Ascending aorta (tissue), 2 donors: ENCODE data around the gene KRTAP12-3. TPM values are rescaled to one million over a fixed set of nuclear protein-coding genes. Genes with fewer than 3 reads are reported as not detected.
"Not testable (repeated sequence)": the region's sequence is repeated elsewhere in the genome, so short reads cannot be mapped to it uniquely, and the experiment has no call there.

ENCODE experiments used
- DNase-seq, 2 donors: peaks; one replicate each; pipeline ENCODE4 v3.0.0-alpha.2; 2019; ENCODE audit warnings: low spot score in 2 of 2
- H3K27ac ChIP-seq, 2 donors: fragments of 200-600 bp; sonication (generic); one replicate each; pipeline ENCODE4 v1.5.1; 2016 to 2017; ENCODE audit warnings: mild to moderate bottlenecking in 1 of 2
- H3K27me3 ChIP-seq: fragments of 200-600 bp; sonication (generic); one replicate; pipeline ENCODE4 v1.5.1; 2017
- H3K36me3 ChIP-seq, 2 donors: fragments of 200-600 bp; sonication (generic); one replicate each; pipeline ENCODE4 v1.5.1; 2016
- H3K4me1 ChIP-seq, 2 donors: fragments of 200-600 bp; sonication (generic); one replicate each; pipeline ENCODE4 v1.5.1; 2016 to 2017; ENCODE audit warnings: mild to moderate bottlenecking in 1 of 2
- H3K4me3 ChIP-seq, 2 donors: fragments of 200-600 bp; sonication (generic); one replicate each; pipeline ENCODE4 v1.5.1; 2016 to 2017; ENCODE audit warnings: mild to moderate bottlenecking in 1 of 2
- H3K9me3 ChIP-seq, 2 donors: fragments of 200-600 bp; sonication (generic); one replicate each; pipeline ENCODE4 v1.5.1; 2016
- CTCF ChIP-seq, 3 experiments: fragments of 200-600 bp in 2 of 3; fragments of 450-650 bp in 1 of 3; sonication (generic) in 2 of 3; IDR thresholded peaks; one replicate each; pipeline ENCODE4 v1.5.1; 2016 to 2019; ENCODE audit warnings: antibody characterized with exemption in 3 of 3, mild to moderate bottlenecking in 1 of 3, moderate library complexity in 1 of 3
- intact Hi-C: fragments of 100-400 bp; cut with DNase I; formaldehyde crosslinking; loops from one replicate; pipeline ENCODE4 v1.15.1; 2023
- total RNA-seq: library from RNA; depleted of rRNA; stranded (reverse); fragments of >200 nt; gene quantifications from one replicate; pipeline ENCODE4 v1.1.0, GENCODE V29; 2016

KRTAP12-3 gene
- total RNA-seq, 1 donor from 2014 or later, result not detected

DNA sequence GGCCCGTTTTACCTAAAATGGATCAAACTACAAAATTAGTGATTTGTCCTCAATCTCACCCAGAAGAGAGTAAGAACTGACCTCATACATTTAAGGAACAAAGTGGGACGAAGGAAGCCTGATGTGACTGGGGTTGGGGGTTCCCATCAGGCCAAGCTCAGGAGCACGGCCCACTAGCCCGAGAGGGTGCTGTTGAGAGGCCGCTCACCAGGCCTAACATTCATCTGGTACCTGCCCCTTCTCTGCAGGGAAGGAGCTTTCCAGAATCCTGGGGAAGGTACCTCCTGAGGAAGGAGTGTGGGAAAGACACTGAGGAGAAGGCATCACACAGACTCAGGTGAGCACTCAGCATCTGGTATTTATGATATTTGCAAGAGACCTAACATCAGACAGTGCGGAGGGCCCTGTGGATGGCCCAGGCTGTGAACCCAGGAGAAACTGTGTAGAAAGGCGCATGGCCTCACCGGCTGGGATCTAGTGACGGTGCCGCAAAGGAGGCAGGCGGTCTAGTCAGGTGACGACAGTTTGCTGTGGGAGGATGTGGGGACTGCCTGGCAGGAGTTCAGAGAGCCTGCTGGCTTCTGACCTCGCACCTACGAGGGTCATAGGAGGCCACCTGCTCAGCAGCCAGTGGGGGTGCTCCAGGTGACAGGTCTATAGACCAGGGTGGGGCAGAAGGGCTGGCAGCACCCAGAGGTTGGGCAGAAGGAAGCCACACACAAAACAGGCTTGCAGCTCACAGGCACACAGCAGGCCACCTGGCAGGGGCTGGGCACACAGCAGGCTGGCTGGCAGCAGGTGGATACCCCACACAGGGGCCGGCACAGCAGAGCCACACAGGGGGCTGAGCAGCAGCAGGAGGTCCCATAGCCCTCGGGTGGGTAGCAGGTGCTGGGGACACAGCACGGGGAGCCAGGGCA, 3.8 kb upstream of the KRTAP12-3 start:
- H3K27ac ChIP-seq, result no peak overlapping the region
- DNase-seq, result no peak
- no peaks in the 10 kb centered on the region for H3K27me3 ChIP-seq
- no peaks in the 10 kb centered on the region for H3K9me3 ChIP-seq
- no peaks in the 10 kb centered on the region for H3K36me3 ChIP-seq
- TF ChIP-seq CTCF (IDR thresholded peaks at IDR 0.05), result no peak
- H3K4me1 ChIP-seq, result no peaks in the 10 kb centered on the region
- H3K4me3 ChIP-seq, result no peak overlapping the region
- intact Hi-C loops, result no loop called here

DNA sequence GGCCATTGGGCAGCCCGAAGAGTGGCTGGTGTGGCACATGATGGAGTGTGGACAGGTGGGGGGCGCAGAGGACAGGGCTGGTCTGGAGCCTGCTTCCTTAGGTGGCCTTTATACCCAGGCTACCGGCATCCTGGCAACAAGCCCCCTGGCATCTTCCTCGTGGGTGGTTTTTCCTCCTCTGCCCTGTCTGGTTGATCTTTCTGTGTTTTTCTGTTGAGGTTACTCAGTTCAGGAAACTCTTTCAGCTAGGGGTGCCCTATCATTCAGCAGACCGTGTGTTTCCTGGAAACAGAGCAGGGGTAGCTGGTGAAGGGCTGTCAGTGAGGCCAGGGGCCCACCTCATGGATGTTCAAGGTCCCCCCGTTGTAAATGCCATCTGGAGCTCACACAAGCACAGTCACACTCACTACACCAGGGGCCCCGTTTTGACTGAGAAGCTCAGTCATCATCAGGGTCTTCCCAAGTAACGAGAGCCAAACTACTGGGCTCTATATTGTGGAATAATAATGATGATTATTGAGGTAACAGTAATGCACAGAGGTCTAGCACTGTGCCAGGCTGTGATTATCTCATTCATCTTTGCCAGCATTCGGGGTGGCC, 3.1 kb upstream of the KRTAP12-3 start, which contains the start of gene KRTAP12-4:
KRTAP12-4 (minus strand) TSS at position 84 of the 600 bp plus-strand sequence; CDS start at position 39, 45 bp downstream.
- H3K4me3 ChIP-seq, result no peak within 1 kb of the TSS
- intact Hi-C loops, result no loop called here
- no peaks in the 10 kb centered on the region for H3K27me3 ChIP-seq
- H3K4me1 ChIP-seq, result no peaks in the 10 kb centered on the region
- no peak within 1 kb of the TSS for H3K27ac ChIP-seq
- DNase-seq, result no peak
- TF ChIP-seq CTCF (IDR thresholded peaks at IDR 0.05), result no peak
- no peaks in the 10 kb centered on the region for H3K36me3 ChIP-seq
- H3K9me3 ChIP-seq, result no peaks in the 10 kb centered on the region

DNA sequence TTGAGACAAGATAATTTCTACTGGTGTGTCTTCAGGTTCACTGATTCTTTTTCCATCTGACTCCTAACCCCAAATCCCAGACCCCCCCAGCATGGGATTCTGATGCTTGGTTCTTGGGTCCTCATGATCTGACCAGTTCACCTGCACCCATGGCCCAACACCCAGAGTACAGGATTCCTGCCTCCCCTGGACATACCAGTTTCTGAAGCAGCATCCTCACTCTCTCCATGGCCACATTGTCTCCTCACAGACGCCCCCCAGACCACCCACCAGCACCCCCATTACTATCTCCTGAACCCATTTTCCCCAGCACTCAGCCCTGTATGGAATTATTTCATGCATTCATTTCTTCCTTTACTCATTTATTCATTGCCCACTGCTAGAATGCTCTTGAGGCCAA, 864 bp upstream of the KRTAP12-3 start:
- TF ChIP-seq CTCF (IDR thresholded peaks at IDR 0.05), result no peak
- Histone ChIP-seq H3K27ac (no peak overlapping the region), H3K4me3 (no peak overlapping the region), H3K27me3 (no peaks in the 10 kb centered on the region), H3K4me1 (no peaks in the 10 kb centered on the region), H3K9me3 (no peaks in the 10 kb centered on the region), H3K36me3 (no peaks in the 10 kb centered on the region)
- intact Hi-C loops, result no loop called here
- DNase-seq, result no peak

DNA sequence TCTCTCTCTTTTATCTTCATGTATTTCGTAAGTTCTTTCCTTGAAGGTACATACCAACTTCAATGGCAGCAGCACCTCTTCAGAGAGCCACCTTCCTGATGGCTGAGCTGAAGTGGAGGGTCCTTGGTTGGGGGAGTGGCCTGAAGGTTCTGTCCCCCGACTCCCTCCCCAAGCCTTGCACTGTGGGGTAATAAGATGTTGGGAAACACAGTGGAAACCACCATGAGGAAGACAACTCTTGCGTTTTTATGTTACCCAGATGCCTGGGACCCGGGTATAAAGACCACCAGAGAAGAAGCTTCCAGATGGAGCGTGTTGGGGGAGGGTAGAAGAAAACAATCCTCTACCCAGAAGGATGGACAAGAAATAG, 794 bp downstream of the KRTAP12-3 start:
- Histone ChIP-seq H3K27ac (no peak overlapping the region), H3K27me3 (no peaks in the 10 kb centered on the region), H3K4me3 (no peak overlapping the region), H3K36me3 (no peaks in the 10 kb centered on the region), H3K4me1 (no peaks in the 10 kb centered on the region), H3K9me3 (no peaks in the 10 kb centered on the region)
- intact Hi-C loops, result no loop called here
- DNase-seq, result no peak
- no peak for TF ChIP-seq CTCF (IDR thresholded peaks at IDR 0.05)

DNA sequence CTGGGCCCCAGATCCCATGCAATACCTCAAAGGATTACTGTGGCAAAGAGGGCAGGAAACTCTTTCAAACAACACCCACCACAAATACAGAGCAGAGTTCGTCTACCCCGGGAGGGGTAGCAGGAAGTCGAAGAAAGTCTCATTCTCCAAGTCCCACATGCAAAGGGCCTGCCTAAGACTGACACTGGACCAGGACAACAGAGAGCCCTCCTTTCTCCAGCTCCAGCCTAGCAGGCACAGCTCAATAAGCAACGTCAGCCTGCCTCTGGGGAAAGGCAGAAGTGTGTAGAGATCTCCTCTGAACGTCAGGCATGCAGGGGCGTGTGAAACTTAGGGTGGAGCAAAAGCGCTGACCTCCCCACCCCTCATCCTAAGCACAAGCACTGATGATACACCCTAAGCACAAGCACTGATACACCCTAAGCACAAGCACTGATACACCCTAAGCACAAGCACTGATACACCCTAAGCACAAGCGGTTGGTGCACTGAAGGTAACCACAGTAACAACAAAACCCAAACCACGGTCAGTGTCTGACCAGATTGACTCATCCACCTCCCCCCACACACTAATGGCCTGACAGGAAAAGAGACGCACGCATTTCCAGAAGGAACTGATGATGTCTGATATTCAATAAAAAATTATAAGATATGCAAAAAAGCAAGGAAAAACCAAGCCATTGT, 1.3 kb downstream of the KRTAP12-3 start:
- Histone ChIP-seq H3K9me3 (no peaks in the 10 kb centered on the region), H3K27me3 (no peaks in the 10 kb centered on the region), H3K4me1 (no peaks in the 10 kb centered on the region), H3K27ac (no peak overlapping the region), H3K36me3 (no peaks in the 10 kb centered on the region), H3K4me3 (no peak overlapping the region)
- no peak for DNase-seq
- no peak for TF ChIP-seq CTCF (IDR thresholded peaks at IDR 0.05)
- intact Hi-C loops, result no loop called here

DNA sequence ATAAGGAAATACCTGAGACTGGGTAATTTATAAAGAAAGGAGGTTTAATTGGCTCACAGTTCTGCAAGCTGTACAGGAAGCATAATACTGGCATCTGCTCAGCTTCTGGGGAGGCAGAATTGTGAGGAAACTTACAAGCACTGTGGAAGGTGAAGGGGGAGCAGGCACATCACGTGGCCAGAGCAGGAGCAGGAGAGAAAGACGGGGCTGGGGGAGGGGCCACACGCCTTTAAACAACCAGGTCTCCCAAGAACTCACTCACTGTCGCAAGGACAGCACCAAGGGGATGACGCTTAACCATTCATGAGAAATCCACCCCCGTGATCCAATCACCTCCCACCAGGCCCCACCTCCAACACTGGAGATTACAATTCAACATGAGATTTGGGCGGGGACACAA, 3.8 kb downstream of the KRTAP12-3 start:
- H3K9me3 ChIP-seq, H3K27ac ChIP-seq, H3K4me1 ChIP-seq, DNase-seq, intact Hi-C loops, H3K4me3 ChIP-seq, H3K36me3 ChIP-seq, H3K27me3 ChIP-seq: not testable (repeated sequence)
